Stimulated activated naive CD4-positive, alpha-beta T cell treated with Interleukin-2 at 50 U/mL for 16 hours (primary cell): ENCODE results near the gene GRIK4.

Experiments used
- DNase-seq: peaks from one replicate; lab custom pipeline; 2025; lab: John Stamatoyannopoulos, UW

Gene GRIK4

GRCh38 chr11:120668537-120668936 lies 157.0 kb downstream of the GRIK4 start:
- DNase-seq = no peak

GRCh38 chr11:120674542-120674941 lies 163.0 kb downstream of the GRIK4 start:
- no peak for DNase-seq

GRCh38 chr11:120675171-120675570 lies 163.6 kb downstream of the GRIK4 start:
- DNase-seq = no peak

GRCh38 chr11:120676991-120677390 lies 165.4 kb downstream of the GRIK4 start:
- DNase-seq = no peak

- DNase-seq = no peak
Observed at GRCh38 chr11:120680322-120680721, 168.8 kb downstream of the GRIK4 start.

- DNase-seq = no peak
Observed at GRCh38 chr11:120681434-120682331, 170.1 kb downstream of the GRIK4 start.

GRCh38 chr11:120682332-120682649 lies 170.7 kb downstream of the GRIK4 start:
- DNase-seq = no peak

- no peak for DNase-seq
Observed at GRCh38 chr11:120682866-120683265, 171.3 kb downstream of the GRIK4 start.

- no peak for DNase-seq
Observed at GRCh38 chr11:120686516-120686915, 175.0 kb downstream of the GRIK4 start.

GRCh38 chr11:120688163-120688562 lies 176.6 kb downstream of the GRIK4 start:
- no peak for DNase-seq

GRCh38 chr11:120689596-120690275 lies 178.2 kb downstream of the GRIK4 start:
- no peak for DNase-seq

- no peak for DNase-seq
Observed at GRCh38 chr11:120690406-120690805, 178.9 kb downstream of the GRIK4 start.

GRCh38 chr11:120694726-120695125 lies 183.2 kb downstream of the GRIK4 start:
- no peak for DNase-seq

GRCh38 chr11:120695426-120695825 lies 183.9 kb downstream of the GRIK4 start:
- DNase-seq = no peak

GRCh38 chr11:120695939-120696338 lies 184.4 kb downstream of the GRIK4 start:
- no peak for DNase-seq

GRCh38 chr11:120696597-120697218 lies 185.2 kb downstream of the GRIK4 start:
- DNase-seq = no peak

GRCh38 chr11:120698918-120699317 lies 187.4 kb downstream of the GRIK4 start:
- DNase-seq = no peak

- no peak for DNase-seq
Observed at GRCh38 chr11:120702656-120703055, 191.1 kb downstream of the GRIK4 start.

- DNase-seq = no peak
Observed at GRCh38 chr11:120703358-120704152, 192.0 kb downstream of the GRIK4 start.

- no peak for DNase-seq
Observed at GRCh38 chr11:120704256-120704750, 192.8 kb downstream of the GRIK4 start.

- DNase-seq = no peak
Observed at GRCh38 chr11:120706257-120706656, 194.7 kb downstream of the GRIK4 start.

GRCh38 chr11:120707098-120707497 lies 195.6 kb downstream of the GRIK4 start:
- DNase-seq = no peak
